HT1080 (cell line): ENCODE measurements around the gene ANKRD13D. TPM values are rescaled to one million over a fixed set of nuclear protein-coding genes. Genes with fewer than 3 reads are reported as not detected.

Source experiments
- DNase-seq: peaks from one replicate; pipeline ENCODE4 v3.0.0-alpha.2; 2015; ENCODE audit warnings: low read depth
- total RNA-seq: library from RNA; depleted of rRNA; stranded (reverse); fragments of >200 nt; shearing (Covaris generic); gene quantifications from 2 replicates; pipeline ENCODE4 v1.2.3, GENCODE V29; 2014

ANKRD13D gene
- total RNA-seq, 1 experiment from 2014 or later: 27.6 TPM

- no peak for DNase-seq
These were observed 27.0 kb upstream of the ANKRD13D start for GRCh38 chr11:67261946-67262681.

- peak; percentile 87 for DNase-seq
These were observed 26.1 kb upstream of the ANKRD13D start for GRCh38 chr11:67262731-67263675.

- no peak for DNase-seq
These were observed 24.8 kb upstream of the ANKRD13D start for GRCh38 chr11:67264260-67264659.

GRCh38 chr11:67264877-67265632 lies 24.0 kb upstream of the ANKRD13D start:
- DNase-seq: no peak

GRCh38 chr11:67265633-67266448 lies 23.3 kb upstream of the ANKRD13D start:
- no peak for DNase-seq

DNA sequence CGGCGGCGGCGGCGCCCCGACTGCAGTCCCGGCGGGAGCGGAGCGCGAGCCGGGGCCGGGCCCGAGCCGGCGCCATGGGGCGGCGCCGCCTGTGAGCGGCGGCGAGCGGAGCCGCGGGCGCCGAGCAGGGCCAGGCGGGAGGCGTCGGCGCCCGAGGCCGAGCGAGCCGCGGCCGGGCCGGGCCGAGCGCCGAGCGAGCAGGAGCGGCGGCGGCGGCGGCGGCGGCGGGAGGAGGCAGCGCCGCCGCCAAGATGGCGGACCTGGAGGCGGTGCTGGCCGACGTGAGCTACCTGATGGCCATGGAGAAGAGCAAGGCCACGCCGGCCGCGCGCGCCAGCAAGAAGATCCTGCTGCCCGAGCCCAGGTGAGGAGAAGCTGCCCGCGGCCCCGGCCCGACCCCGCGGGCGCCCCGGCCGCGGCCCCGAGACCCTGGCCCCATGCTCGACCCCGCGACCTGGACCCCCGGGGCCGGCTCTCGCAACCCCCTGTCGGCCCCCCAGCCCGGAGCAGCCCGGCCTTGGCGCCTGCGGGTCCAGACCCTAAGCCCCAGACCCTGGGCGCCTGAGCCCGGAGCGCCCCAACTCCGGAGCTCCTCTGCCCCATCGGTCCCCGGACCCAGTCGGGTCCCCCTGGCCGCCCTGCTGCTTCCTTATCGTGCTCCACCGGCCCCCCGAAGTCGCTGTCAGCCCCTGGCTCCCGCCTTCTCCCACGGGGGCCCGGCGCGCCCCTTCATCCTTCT lies 22.5 kb upstream of the ANKRD13D start, which contains the start of gene GRK2:
Gene GRK2 (plus strand): TSS at position 25 of the 739 bp plus-strand sequence. CDS start 227 bp downstream, at position 252.
- no peak for DNase-seq

DNA sequence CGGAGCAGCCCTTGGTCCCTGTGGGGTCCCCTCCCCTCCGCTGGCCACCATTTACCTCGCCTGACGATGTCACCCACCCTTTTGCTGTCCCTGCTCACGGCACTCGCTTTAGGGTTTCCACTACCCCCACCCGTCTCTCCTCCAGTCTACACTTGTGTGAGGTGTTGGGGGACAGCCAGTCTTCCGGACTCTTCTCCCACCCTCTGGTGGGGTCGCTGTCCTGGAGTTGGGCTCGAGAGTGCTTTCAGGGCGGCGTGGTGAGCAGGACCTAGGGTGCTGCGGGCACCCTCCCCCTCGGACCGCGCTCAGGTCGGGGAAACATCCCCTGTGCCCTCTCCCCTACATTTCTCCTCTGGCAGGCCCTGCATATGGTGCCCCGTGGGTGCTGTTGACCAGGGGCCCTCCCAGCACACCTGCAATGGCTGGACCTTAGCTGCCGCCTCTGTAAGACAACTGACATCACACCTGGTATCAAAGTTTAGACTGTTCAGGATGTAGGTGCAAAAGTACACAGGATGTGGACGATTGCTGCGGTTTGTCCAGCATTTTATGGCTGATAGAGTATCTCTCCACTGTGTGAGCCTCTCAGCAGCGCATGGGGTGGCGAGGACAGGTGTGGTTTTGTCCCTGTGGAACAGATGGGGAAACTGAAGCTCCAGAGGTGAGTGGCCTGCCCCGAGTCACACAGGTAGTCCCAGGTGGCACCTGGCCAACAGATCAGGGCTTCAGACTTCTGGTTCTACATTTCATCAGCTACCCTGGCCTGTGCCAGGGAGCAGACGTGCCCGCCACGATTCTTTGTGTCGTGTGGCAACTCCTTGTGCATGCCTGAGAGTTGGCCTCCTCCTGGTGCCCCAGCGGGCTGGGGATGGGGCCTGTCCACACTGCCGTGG lies 21.7 kb upstream of the ANKRD13D start:
- no peak for DNase-seq

GRCh38 chr11:67268081-67268961 lies 20.8 kb upstream of the ANKRD13D start:
- DNase-seq: no peak

- DNase-seq: no peak
These were observed 20.2 kb upstream of the ANKRD13D start for GRCh38 chr11:67268962-67269268.

DNA sequence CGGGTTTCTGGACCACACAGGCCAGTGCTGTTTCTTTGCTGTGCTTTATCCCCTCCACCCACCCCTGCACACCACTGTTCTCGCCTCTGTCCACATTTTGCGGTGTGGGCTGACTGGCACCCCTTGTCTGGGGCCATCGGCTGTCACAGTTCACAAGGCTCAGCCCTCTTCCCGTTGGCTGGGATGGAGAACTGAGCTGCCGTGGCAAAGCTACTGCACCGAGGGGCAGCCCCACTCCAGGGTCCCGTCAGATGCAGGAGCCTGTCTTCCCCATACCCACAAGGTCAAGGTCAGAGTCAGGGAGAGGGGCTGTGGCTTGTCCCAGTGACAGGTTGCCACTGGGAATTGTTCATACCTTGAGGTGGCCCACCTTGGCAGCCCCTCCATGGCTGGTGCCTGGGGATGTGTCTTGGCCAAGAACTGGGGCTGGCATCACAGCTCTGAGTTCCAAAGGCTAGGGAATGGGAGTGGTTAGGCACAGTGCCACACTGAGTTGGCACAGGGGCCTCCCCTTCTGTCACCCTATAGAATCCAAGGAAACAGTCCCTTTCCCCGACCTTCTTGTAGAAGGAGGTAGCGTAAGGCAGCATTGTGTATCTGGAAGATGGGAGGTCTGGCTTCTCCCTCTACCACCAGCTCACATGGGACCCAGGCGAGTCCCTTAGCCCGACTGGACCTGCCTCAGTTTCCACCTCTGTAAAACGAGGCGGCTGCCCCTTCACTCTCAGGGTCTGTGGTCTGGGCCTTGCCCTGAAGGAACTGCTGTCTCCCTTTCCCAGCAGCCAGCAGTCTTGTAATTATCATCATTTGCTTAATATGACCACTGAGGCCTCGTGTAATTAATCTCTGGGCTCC lies 19.5 kb upstream of the ANKRD13D start:
- DNase-seq: no peak

GRCh38 chr11:67270256-67271204 lies 18.6 kb upstream of the ANKRD13D start:
- no peak for DNase-seq

DNA sequence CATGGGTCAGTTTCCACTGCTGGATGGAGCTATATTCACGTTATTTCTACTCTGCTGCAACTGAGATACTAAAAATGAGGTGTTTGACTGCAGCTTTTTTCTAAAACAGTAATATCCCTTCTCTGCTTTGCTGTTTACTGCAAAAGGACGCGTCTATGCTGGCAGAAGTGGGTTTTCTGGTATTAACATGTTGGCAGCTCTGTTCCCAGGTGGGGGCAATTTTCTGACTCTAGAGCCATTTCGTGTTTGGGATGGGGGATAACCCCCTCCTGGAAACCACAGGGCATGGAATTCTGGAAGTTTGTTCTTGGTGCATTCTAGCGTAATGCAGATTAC lies 17.9 kb upstream of the ANKRD13D start:
- DNase-seq: no peak

- no peak for DNase-seq
These were observed 17.4 kb upstream of the ANKRD13D start for GRCh38 chr11:67271541-67272284.

- DNase-seq: no peak
These were observed 16.5 kb upstream of the ANKRD13D start for GRCh38 chr11:67272327-67273259.
